K562 (cell line): ENCODE results near the gene NTSR1. TPM values are rescaled to one million over a fixed set of nuclear protein-coding genes. Genes with fewer than 3 reads are reported as not detected.

Source experiments
- BACH1 ChIP-seq: fragments of 200-800 bp; sonication (Bioruptor generic); IDR thresholded peaks from 2 replicates; pipeline ENCODE4 v1.6.1; 2016; ENCODE audit warnings: missing genetic modification characterization, missing compliant biosample characterization
- E2F4 ChIP-seq: sonication (generic); formaldehyde crosslinking; IDR thresholded peaks from 2 replicates; pipeline ENCODE4 v1.8.0; 2022; ENCODE audit warnings: mild to moderate bottlenecking, low read depth, missing genetic modification reagents
- KDM1A ChIP-seq, 2 experiments: fragments of 450-650 bp; IDR thresholded peaks; 2 replicates each; pipeline ENCODE4 v1.6.1; 2016; ENCODE audit warnings: mild to moderate bottlenecking in 2 of 2
- RNF2 ChIP-seq: sonication (generic); IDR thresholded peaks from 2 replicates; pipeline ENCODE4 v1.6.1; 2016
- SMAD3 ChIP-seq: fragments of 450-650 bp; formaldehyde crosslinking; conservative IDR thresholded peaks from 2 replicates; pipeline ENCODE4 v1.4.0; 2020; ENCODE audit warnings: mild to moderate bottlenecking
- SMARCE1 ChIP-seq: fragments of 450-650 bp; IDR thresholded peaks from 2 replicates; pipeline ENCODE4 v1.7.1; 2016; ENCODE audit warnings: mild to moderate bottlenecking
- ZNF449 ChIP-seq: fragments of 250-450 bp; sonication (Bioruptor Pico); IDR thresholded peaks from 2 replicates; pipeline ENCODE4 v1.8.0; 2022; ENCODE audit warnings: moderate library complexity, mild to moderate bottlenecking, inconsistent platforms
- polyA plus RNA-seq, 8 experiments: library from polyadenylated mRNA; depleted of rRNA in 4 of 8; stranded (reverse) in 5 of 8; unstranded in 3 of 8; fragments of >200 nt; fragmentation: Nextera tagmentation in 2 of 8; fragmentation: Illumina TruSeq in 1 of 8; extraction: Ambion mirVana in 2 of 8; extraction: Trizol in 1 of 8; gene quantifications; 2 replicates each; pipeline versions ENCODE4 v1.2.1 to v1.2.3, GENCODE V29; 2011 to 2014; ENCODE audit warnings: inconsistent platforms in 1 of 8, missing spikeins in 1 of 8
- total RNA-seq, 7 experiments: library from RNA; depleted of rRNA in 6 of 7; stranded (reverse); fragments of >200 nt in 6 of 7; fragmentation: Illumina TruSeq in 2 of 7; extraction: Trizol in 2 of 7; gene quantifications; 2 replicates each; pipeline versions ENCODE4 v1.2.1 to v1.2.3, GENCODE V29; 2011 to 2021; ENCODE audit warnings: low replicate concordance in 1 of 7

The NTSR1 gene
- total and polyA plus RNA-seq, 9 of the 15 experiments (the other 6 are each of a cell fraction or from before 2014, with no cell fraction given) = 0.04 to 0.40 (median 0.13) TPM; not detected in 3

- TF ChIP-seq BACH1 (tag) (no peak), SMARCE1 (no peak), E2F4 (CRISPR knock-in tag) (no peak), SMAD3 (CRISPR knock-in tag) (no peak), KDM1A (IDR thresholded peaks at IDR 0.05) (no peak), RNF2 (no peak), ZNF449 (CRISPR knock-in tag) (no peak)
These were observed 43.6 kb downstream of the NTSR1 start (continued) for GRCh38 chr20:62752181-62752670.
